NCI-H2029 (cell line): ENCODE data around the gene LPP.
A peak's percentile ranks its signal among the peaks of the same experiment; 100 is the strongest.

Experiments used
- DNase-seq: peaks from one replicate; lab custom pipeline; 2025; lab: John Stamatoyannopoulos, UW

LPP gene

GRCh38 chr3:188135271-188135670, 18.7 kb upstream of the LPP start:
- no peak for DNase-seq

GRCh38 chr3:188137051-188137450, 16.9 kb upstream of the LPP start:
- no peak for DNase-seq

GRCh38 chr3:188139466-188139865, 14.5 kb upstream of the LPP start:
- DNase-seq, result no peak

GRCh38 chr3:188146219-188146618, 7.7 kb upstream of the LPP start:
- DNase-seq, result no peak

GRCh38 chr3:188147782-188148181, 6.2 kb upstream of the LPP start:
- DNase-seq, result no peak

- DNase-seq, result no peak
Observed at GRCh38 chr3:188148318-188148717, 5.6 kb upstream of the LPP start.

- DNase-seq, result no peak
Observed at GRCh38 chr3:188149587-188149986, 4.4 kb upstream of the LPP start.

GRCh38 chr3:188150982-188151381, 3.0 kb upstream of the LPP start:
- no peak for DNase-seq

- DNase-seq, result no peak
Observed at GRCh38 chr3:188151438-188151837, 2.5 kb upstream of the LPP start.

GRCh38 chr3:188152660-188153436, 1.1 kb upstream of the LPP start:
- DNase-seq, result no peak

- peak; percentile 76 for DNase-seq
Observed at GRCh38 chr3:188153437-188154013, 432 bp upstream of the LPP start.

- DNase-seq, result no peak
Observed at GRCh38 chr3:188154809-188155574, 1.0 kb downstream of the LPP start.

GRCh38 chr3:188156056-188156455, 2.1 kb downstream of the LPP start:
- DNase-seq, result no peak

- no peak for DNase-seq
Observed at GRCh38 chr3:188157407-188157806, 3.5 kb downstream of the LPP start.

- no peak for DNase-seq
Observed at GRCh38 chr3:188157971-188158370, 4.0 kb downstream of the LPP start.

GRCh38 chr3:188158731-188159310, 4.9 kb downstream of the LPP start:
- no peak for DNase-seq

GRCh38 chr3:188160751-188161150, 6.8 kb downstream of the LPP start:
- DNase-seq, result no peak

- no peak for DNase-seq
Observed at GRCh38 chr3:188164248-188164687, 10.3 kb downstream of the LPP start.

GRCh38 chr3:188165596-188165995, 11.6 kb downstream of the LPP start:
- no peak for DNase-seq

GRCh38 chr3:188166441-188166840, 12.5 kb downstream of the LPP start:
- no peak for DNase-seq

GRCh38 chr3:188168186-188168585, 14.2 kb downstream of the LPP start:
- DNase-seq, result no peak

GRCh38 chr3:188168648-188169047, 14.7 kb downstream of the LPP start:
- DNase-seq, result no peak
